ENCODE measurements around the gene SLC25A5. TPM values are rescaled to one million over a fixed set of nuclear protein-coding genes. Genes with fewer than 3 reads are reported as not detected.
"Not testable (repeated sequence)": the region's sequence is repeated elsewhere in the genome, so short reads cannot be mapped to it uniquely, and the experiment has no call there.

Gene SLC25A5
- total RNA-seq, 1 donor from 2014 or later: 158 TPM

GRCh38 chrX:119474615-119475388, 6.6 kb downstream of the SLC25A5 start:
- DNase-seq (no peak), ATAC-seq (no peak)
- intact Hi-C loops (cut with micrococcal nuclease): no loop called here

- no peak for ATAC-seq
Measured at GRCh38 chrX:119475389-119476101, 7.3 kb downstream of the SLC25A5 start.

GRCh38 chrX:119477812-119478232, 9.6 kb downstream of the SLC25A5 start:
- intact Hi-C loops (cut with micrococcal nuclease): no loop called here
- ATAC-seq (peak; percentile 32), DNase-seq (no peak)

More at GRCh38 chrX:119475389-119476101, 7.3 kb downstream of the SLC25A5 start:
- DNase-seq: no peak
- intact Hi-C loops (cut with micrococcal nuclease): no loop called here

GRCh38 chrX:119478504-119478903, 10.3 kb downstream of the SLC25A5 start:
- ATAC-seq (no peak), DNase-seq (no peak)
- intact Hi-C loops (cut with micrococcal nuclease): no loop called here

- DNase-seq: no peak
- intact Hi-C loops (cut with micrococcal nuclease): no loop called here
- ATAC-seq: no peak
Measured at GRCh38 chrX:119479845-119480244, 11.6 kb downstream of the SLC25A5 start.

GRCh38 chrX:119481323-119481801, 13.1 kb downstream of the SLC25A5 start:
- intact Hi-C loops (cut with micrococcal nuclease): no loop called here
- ATAC-seq (peak; percentile 86), DNase-seq (peak; percentile 48)

GRCh38 chrX:119482041-119482440, 13.8 kb downstream of the SLC25A5 start:
- ATAC-seq: no peak
- intact Hi-C loops (cut with micrococcal nuclease): no loop called here

GRCh38 chrX:119482481-119483480, 14.5 kb downstream of the SLC25A5 start:
- DNase-seq (peak; percentile 81), ATAC-seq (peak; percentile 80)
- intact Hi-C loops (cut with micrococcal nuclease): no loop called here

More at GRCh38 chrX:119482041-119482440, 13.8 kb downstream of the SLC25A5 start:
- no peak for DNase-seq

GRCh38 chrX:119486745-119487144, 18.5 kb downstream of the SLC25A5 start:
- no peak for DNase-seq
- ATAC-seq: no peak
- intact Hi-C loops (cut with micrococcal nuclease): no loop called here

GRCh38 chrX:119487766-119488165, 19.5 kb downstream of the SLC25A5 start:
- ATAC-seq; intact Hi-C loops (cut with micrococcal nuclease); DNase-seq: not testable (repeated sequence)

- ATAC-seq (peak; percentile 41), DNase-seq (peak; percentile 31)
- intact Hi-C loops (cut with micrococcal nuclease): no loop called here
Measured at GRCh38 chrX:119488749-119489148, 20.5 kb downstream of the SLC25A5 start.

GRCh38 chrX:119489212-119490074, 21.2 kb downstream of the SLC25A5 start:
- intact Hi-C loops (cut with micrococcal nuclease): no loop called here
- DNase-seq (no peak), ATAC-seq (no peak)

GRCh38 chrX:119492463-119492862, 24.2 kb downstream of the SLC25A5 start:
- intact Hi-C loops (cut with micrococcal nuclease): no loop called here
- no peak for DNase-seq
- ATAC-seq: no peak

GRCh38 chrX:119493851-119494495, 25.7 kb downstream of the SLC25A5 start:
- DNase-seq; ATAC-seq; intact Hi-C loops (cut with micrococcal nuclease): not testable (repeated sequence)

GRCh38 chrX:119495734-119496726, 27.8 kb downstream of the SLC25A5 start:
- no peak for ATAC-seq

GRCh38 chrX:119497185-119497584, 28.9 kb downstream of the SLC25A5 start:
- DNase-seq (no peak), ATAC-seq (no peak)
- intact Hi-C loops (cut with micrococcal nuclease): no loop called here

More at GRCh38 chrX:119495734-119496726, 27.8 kb downstream of the SLC25A5 start:
- intact Hi-C loops (cut with micrococcal nuclease): no loop called here
- no peak for DNase-seq
